NCI-H1930 (cell line): ENCODE measurements around the gene SOCS2.

Source experiments
- DNase-seq, 2 experiments: peaks; one replicate each; lab custom pipeline; 2025; lab: John Stamatoyannopoulos, UW

The SOCS2 gene

DNA sequence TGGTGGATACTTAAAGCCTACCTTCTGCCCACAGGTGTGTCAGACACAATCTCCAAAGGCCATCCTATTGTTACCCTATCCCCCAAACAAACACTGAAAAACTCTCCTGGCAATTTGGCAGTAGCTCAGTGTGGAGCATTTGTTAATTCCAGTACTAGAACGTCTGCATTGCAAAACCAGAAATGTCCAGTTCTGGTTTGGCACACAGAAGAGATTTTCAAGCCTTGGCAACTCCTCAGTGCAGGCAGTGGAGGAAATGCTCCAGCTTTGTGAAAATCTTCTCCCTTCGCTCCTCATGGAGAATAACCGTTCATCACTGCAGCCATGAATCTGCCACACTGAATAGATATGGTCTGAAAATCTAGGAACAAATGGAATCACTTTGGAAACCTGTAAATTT is 5.3 kb upstream of the SOCS2 start:
- DNase-seq, result no peak

DNA sequence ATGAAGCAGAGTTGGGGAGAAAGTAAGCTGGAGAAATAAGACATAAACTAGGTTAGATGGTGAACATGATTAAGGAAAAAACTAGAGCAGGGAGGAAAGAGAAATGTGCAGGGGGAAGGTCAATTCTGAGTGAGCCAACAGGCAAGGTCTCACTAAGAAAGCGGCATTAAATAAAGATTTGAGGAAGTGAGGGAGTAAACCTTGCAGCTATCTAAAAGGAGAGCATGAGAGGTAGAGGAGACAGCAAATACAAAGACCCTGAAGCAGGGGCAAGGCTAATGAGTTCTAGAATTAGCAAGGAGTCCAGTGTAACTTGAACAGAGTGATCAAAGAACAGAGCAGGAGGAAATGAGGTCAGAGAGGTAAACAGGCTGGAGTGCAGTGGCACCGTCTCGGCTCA is 4.4 kb upstream of the SOCS2 start:
- DNase-seq, result no peak

DNA sequence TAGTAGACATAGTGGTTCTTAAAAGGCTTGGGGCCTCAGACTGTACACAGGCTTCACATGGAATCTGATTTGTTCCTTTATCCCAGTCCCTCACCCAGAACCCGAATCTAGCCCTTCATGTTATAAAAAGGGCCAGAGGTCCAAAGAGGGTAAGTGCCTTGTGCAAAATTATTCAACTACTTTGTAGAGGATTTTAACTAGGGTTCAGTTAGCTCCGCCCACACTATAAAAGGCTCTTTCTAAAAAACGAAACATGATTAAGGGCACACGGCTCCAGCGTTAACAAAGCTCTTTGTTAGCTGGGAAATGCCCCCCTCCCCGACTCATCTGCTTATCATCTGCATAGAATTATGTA is 3.2 kb upstream of the SOCS2 start:
- no peak for DNase-seq

DNA sequence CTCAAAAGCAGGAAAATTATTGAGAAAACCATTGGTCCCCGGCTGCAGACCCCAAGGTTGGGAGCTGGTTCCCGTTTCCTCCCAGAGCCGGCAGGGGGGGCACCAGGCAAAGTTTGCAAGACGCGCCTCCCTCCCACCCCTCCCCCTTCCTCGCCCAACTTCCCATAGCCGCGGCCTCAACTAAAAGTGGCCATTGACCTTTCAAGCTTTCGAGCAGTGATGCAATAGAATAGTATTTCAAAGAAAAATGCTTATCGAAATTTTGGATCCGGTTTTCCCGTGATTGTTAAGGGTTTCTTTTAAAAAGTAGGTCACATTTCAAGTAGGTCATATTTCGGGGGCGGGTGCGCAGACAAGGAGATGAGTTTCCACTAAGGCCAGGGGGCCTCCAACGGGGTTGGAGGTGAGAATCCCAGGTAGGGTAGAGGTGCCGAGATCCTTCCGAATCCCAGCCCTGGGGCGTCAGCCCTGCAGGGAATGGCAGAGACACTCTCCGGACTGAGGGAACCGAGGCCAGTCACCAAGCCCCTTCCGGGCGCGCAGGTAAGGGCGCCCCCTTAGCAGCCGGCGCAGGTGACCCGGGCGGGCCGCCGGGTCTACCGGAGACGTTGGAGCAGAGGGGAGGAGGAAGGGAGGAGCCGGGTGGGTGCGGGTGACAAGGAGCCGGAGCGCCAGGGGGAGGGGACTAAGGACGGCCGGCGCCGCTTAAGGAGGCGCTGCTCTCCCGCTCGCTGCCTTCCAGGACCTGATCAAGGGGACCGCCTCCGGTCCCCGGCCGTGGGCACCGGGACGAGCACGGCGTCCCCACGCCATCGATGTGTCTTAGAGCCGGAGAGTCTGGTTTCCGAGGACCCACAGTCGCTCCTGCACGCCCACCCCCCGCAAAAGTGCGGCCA is 2.6 kb upstream of the SOCS2 start:
- peak; percentile 68 to 73 for DNase-seq

DNA sequence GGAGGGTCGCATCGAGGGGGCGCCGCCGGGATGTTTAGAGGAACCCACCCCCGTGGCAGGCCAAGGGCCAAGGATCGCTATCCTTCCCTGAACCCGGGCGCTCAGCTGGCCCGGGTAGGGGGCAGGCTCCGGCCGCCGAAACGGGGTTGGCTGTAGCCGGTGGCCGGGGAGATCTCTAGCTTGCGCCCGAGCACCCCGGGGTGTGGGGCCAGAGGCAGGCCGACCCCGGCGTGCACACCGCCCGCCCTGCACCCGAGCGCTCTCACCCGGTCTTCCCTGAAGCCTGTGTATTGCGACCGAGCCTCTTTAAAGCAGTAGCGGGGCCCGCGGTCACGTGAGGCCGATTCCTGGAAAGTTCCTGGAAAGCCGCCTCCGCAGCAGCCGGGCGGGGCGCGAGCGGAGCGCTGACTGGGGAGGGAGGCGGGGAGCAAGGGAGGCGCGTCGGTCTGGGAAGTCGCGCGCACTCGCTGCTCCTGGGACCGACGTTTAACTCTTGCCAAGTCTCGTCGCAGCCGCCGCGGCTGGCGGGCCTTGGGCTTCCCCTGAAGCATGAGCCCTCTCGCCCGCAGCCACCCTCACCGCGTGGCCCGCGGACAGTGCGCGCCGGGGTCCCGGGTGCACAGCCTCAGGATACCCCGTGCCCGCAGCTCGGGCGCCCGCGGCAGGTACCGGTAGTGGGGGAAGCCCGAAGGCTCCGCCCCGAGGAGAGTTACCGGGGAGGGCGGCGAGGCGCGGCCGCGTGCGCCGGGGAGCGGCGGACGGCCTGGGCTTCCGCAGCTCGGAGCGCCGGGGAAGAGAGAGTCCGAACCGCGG is 1.7 kb upstream of the SOCS2 start:
- peak; percentile 70 to 75 for DNase-seq

DNA sequence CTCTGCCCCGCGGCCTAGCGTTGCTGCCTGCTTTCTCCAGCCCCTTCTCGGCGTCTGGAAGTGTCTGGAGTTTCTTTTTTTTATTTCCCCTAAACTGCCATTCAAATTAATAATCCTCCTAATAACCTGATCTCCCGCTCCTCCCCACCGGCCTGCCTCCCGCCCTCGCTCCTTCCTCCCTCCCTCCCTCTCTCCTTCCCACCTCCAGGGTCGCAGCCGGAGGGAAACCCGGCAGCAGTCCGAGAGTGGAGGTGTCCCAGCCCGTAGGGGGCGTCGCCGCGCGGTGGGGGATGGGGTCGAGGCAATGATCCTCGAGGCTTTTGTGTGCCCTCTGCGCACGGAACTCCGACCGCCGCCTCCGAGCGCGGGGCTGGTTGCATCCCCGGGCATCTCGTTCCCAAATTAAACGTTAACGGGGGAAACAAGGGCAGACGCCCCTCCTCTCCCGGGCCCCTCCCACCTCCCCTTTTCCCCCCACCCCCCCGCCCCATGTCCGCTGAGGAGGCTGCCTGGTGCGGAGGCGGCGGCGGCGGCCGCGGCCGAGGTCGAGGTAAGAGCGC is 1.0 kb upstream of the SOCS2 start:
- peak; percentile 78 to 80 for DNase-seq

DNA sequence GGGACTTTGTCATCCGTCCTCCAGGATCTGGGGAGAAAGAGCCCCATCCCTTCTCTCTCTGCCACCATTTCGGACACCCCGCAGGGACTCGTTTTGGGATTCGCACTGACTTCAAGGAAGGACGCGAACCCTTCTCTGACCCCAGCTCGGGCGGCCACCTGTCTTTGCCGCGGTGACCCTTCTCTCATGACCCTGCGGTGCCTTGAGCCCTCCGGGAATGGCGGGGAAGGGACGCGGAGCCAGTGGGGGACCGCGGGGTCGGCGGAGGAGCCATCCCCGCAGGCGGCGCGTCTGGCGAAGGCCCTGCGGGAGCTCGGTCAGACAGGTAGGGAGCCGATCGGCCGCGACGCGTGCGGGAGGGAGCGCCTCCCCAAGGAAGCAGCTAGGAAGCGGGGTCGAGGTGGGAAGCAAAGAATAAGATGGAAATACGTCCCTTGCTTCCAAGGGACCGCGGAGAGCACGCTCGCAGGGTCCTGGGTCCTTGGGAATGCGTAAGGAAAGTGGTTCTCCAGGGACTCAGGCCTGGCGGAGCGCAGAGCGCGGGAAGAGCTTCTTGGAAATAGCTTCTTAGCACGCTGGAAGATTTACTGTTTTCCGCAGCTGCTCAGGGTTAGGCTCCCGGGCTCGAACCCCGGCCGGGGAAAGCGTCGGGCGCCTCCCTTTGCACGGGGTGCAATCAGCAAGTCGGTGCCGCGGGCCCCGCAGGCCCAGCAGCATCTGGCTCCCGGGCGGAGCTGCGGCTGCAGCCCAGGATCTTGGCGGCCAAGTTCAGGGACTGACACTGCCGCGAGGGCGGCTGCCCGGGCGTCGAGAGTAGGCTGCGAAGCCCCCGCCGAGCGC is 457 bp downstream of the SOCS2 start:
- DNase-seq, result no peak

DNA sequence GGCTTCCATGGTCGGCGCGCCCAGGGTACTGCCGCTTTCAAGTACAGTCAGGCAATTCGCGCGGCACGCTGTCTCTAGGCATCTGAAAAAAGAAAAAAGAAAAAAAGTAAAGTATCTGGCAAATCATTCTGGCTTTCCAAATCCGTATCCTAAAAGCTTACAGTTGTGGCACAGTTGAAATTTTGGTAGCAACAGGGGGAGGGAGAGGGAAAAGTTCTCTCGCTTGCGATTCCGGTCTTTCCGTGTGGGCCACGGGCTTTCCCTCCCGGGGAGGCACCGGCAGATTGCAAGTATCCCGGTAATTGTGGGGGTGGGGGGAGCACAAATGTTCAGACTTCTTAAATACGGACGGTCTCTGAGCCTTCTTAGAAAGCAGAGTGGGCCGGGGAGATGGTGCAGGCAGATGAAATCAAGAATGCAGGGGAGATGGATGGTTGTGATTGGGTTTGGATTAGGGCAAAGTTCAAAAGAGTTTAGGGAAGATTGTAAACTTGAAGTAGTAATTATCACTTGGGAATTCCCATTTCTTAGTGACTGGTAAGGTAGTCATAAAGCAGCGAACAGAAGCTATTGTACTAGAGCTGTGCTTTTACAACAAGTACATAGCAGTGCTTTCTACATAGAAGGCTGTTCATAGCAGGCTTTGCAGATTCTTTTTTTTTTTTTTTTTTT is 1.2 kb downstream of the SOCS2 start:
- DNase-seq, result no peak

DNA sequence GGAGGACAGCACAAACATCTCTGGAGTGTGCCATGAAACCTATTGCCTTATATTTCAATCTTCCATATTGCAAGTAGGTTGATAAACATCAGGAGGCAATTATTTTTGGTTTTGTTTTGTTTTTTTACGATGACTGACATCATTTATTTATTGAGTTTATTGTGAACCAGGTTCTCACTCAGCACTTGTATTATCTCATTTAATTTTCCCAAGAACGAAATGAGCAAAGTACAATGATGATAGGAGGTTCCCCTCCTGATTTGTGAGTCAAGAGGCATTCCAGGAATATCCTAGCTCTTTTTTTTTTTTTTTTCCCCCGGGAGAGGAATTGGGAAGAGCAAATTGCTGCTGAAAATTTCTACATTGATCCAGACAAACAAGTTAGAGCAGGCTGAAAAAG is 4.7 kb downstream of the SOCS2 start:
- no peak for DNase-seq

DNA sequence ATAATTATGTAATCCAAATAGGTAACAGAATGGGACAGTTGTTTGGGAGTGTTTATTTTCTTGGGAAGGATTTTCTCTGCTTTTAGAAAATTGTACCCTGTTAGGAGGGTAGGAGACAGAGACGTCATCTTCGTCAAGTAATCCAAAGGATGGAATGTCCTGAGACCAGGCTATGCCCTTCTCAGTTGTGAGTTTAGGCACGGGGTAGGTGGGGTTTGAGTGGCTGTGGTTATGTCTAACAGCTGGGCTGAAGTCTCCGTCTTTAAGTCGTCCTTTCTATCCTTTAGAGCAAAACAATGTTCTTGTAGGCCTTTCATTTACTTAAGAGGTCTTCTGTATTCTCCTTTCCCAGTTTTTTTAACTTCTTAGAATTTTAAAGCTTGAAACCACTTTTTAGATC is 5.7 kb downstream of the SOCS2 start:
- no peak for DNase-seq

DNA sequence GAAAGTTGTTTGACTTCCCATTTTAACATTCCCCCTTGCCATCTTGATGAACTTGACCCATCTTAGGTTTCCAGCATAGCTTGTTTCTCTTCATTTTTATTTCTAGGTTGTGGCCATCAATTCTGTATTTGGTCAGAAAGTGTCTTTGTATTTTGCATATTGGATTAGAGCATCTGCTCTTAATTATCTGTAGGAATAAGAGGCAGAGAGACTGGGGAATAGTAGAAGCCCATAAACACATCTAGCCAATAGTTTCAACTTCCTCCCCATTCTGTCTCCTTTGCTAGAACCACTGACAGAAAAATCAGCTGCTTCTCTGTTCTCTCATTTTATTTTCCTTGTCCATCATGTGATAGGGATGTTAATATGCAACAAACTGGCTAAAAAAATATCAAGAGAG is 8.2 kb downstream of the SOCS2 start:
- no peak for DNase-seq

DNA sequence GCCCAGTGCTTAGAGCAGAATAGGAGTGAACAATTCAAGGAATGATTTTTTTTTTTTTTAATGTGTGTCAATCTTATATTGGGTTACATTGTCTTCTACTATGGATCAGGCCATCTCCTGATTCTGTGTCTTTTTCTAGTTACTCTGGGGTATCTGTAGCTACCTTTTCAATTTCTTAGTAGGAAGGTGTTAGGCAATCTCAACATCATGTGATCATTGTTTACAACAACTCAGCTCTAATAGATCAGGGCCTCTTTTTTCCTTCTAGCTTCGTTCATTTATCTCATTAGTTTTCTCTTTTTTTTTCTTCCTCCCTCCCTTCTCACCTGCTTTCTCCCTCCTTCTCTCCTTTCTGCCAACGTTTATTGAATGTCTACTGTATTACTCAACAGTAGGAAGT is 8.9 kb downstream of the SOCS2 start:
- no peak for DNase-seq

DNA sequence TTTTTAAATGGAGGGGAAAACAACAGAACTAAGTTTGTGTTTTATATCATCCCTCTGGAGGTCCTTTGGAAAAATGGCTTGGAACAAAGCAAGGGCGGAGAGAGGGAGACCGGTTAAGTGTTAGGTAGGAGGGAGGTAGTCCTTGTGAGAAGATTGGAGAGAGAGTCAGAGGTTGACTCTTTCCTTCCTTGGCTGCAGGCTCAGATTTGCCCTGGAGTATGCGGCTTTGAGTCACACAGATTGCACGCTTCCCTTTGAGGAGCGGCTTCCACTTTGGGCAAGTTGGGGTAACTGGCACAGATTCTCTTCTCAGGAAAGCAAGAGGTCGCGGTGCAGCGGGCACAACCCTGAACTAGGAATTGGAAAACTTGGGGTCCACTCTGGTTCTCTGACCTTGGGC is 9.9 kb downstream of the SOCS2 start:
- DNase-seq, result no peak

DNA sequence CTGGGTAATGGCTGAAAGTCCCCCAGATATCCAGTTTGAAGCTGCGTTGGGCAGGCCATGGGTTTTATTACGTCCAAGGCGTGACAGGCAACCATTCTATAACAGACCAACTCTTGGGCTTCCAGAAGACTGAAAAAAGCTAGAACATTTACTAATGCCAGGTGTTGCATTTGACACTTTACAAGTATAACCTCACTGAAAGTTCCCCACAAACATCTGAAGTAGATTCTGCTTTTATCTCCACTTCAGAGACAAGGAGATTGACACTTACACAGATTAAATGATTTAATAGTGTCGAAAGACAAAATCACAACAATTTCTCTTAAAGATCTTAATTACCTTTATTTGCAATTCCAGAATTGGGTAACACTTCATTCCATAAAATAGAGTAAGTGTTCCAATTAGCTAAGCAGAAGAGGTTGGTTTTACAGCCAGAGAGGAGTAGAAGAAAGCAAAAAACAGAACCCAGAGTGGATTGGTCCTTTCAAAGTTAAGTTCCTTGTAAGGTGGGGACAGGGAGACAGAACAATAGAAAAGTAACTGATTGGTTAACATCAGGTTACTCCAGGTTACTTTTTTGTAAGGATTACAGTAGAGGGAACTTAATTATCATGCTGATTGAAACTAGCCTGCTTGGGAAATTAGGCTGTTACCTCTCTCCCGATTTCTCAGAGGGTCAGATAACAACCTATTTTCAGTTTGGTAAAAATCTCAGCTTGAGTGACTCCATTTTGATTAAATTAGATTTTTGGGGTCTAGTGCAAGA is 11.3 kb downstream of the SOCS2 start:
- no peak for DNase-seq

DNA sequence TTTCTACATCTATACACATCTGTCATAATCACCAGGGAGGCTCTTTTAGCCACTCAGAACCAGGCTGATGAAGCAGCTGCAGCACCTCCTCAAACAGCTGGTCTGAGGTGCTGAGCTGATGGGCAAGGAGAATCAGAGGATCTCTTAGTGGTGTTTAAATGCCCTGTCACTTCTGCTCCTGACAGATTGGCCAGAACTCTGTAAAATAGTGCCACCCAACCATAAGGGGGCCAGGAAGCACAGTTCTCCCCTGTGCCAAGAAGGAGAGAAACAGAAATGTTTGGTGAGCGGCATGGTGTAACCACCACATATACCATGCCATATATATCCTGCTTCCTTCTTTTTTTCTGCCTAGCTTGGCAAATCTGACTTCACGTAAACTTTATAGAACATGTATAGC is 12.8 kb downstream of the SOCS2 start:
- no peak for DNase-seq

DNA sequence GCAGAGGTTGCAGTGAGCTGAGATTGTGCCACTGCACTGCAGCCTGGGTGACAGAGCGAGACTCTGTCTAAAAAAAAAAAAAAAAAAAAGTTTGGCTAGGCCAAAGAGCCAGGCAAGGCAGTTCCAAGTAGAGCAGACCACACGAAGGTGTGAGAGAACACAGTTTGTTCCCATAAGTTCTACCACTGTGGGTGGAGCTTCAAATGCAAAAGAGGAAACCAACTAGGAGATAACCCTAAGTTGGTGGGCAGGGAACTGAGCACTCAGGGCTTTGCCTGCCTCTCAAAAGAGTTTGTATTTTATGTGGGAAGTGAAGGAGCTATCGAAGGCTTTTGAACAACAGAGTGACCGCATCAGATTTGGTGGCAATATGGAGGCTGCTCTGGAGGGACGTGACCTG is 15.1 kb downstream of the SOCS2 start:
- no peak for DNase-seq

DNA sequence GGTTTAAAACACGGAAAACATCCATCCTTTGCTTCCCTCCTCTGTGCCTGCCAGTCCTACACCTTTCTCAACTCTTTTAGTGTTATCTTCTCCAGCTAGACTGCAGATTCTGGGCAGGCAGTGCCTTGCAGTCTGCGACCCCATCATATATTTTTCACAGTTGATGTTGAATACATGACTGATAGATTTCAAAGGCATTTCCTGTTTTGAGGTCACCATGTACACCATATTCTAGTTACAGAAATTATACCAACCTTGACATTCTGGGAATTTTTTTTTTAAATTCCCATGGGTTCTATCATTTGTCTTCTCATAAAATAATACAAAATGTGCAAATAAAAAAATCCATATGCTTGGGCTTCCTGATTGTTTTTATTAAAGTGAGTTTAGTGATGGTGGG is 16.6 kb downstream of the SOCS2 start:
- DNase-seq, result no peak

DNA sequence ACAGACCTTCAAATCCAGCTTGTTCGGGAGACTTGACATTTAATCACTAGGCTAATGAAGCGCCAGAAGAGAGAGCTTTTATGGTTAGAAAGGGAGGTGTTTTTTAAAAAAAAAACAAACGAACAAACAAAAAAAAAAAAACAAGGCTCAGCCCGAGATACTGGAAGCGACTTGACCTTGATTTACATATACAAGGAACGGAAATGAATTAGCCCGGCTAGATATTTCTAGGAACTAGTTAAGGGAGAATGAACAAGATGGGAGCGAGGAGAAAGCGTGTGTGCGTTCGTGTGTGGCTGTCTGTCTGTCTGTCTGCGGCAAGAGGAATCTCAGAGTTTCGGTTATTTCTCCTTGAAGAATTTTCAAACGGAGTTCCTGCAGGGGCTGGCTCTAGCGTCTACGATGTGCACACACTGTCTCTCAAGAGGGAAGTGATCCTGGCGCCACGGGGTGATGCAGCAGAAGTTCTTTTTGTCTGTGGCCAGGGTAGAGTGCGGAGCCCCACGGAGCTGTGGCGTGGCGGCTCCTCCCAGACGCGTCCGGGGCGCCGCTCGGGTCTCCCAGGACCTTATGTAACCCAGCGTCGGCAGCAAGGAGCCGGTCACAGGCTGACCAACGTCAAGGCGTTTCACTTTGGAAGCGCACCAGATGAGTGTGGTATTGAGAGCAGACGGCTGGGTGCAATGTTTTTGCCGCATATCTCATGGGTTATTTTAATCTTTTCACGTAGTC is 18.8 kb downstream of the SOCS2 start:
- DNase-seq, result no peak

DNA sequence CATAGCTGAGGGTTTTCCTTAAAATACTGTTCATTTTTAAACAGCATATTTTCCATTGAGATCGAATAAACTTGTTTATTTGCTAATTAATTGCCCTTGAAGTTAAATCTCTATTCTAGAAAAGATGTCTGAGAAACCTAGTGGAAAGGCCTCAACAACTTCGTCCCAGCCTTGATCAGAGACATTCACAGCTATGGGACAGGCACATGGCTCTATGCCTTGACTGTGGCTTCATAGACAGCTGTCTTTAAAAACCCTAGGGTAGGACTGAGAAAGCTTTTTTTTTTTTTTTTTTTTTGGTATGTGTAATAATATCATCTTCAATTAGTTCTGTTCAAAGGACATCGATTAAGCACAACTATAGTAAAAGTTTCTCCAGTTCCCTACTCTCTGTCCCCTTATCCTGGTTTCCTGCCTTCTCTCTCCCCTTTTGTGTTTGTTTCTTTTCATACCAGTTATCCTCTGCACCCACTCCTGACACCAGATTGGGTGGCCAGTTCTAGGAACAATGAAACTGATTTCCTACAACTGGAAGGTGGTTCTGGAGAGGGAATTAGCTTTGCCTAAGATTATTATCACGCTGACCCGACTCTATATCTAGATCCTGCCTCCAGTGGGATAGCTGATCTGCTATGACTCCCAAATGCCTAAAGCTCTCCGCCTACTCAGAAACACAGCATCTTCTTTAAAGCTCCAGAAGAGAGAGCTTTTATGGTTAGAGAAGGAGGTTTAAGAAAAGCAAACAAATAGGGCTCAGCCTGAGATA is 20.3 kb downstream of the SOCS2 start:
- no peak for DNase-seq
